HG03520 (cell line): Measurements from ENCODE around the gene CMIP.

Source experiments
- ATAC-seq: cut with Tn5 transposase; IDR thresholded peaks from one replicate; pipeline ENCODE4 v1.9.1; 2021; ENCODE audit warnings: mild to moderate bottlenecking, moderate library complexity; ENCODE audit not compliant: unreplicated experiment

CMIP gene

DNA sequence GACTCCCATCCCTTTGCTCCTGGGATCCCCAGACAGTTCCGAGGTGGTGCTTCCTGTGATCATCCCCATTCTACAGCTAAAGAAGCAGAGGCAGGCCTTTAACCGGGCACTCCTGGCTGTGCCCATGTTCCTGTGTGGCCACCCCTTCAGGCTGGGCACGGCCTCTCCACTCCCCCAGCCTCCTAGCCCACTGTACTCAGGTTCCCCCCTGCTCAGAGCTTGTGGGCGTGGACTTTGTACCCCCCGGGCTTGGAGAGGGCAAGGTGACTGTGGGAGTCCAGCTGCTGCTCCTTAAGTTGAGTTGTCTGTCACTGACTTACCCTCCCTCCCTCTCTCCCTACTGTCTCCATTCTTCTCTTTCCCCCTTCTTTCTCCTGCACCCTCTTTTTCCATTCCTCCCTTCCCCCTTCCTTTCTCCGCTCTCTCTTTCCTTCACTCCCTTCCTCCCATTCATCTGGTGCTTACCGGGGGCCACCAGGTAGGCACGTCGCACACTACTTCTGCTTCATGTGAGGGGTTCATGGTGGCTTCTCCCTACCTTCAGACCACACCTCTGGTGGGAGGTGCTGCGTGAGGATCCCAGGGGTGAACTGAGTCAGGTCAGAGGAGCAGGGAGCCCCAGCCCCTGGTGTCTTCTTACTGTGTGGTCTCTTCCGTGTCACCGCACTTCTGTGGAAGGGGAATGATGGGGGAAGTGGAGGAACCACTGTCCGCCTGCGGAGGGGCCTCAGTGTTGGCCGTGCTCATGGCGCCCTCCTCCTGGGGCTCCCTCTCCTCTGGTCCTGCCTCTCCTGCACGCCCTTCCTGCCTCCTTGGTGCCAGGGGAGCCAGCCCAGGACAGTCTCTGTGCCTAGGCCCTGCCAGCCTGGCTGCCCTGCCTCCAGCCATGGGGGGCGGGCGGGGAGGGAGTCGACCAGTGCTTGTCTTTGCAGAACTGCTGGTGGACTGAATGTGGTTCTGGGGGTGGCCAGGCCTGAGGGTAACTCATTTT lies 29.7 kb downstream of the CMIP start:
- no peak for ATAC-seq

DNA sequence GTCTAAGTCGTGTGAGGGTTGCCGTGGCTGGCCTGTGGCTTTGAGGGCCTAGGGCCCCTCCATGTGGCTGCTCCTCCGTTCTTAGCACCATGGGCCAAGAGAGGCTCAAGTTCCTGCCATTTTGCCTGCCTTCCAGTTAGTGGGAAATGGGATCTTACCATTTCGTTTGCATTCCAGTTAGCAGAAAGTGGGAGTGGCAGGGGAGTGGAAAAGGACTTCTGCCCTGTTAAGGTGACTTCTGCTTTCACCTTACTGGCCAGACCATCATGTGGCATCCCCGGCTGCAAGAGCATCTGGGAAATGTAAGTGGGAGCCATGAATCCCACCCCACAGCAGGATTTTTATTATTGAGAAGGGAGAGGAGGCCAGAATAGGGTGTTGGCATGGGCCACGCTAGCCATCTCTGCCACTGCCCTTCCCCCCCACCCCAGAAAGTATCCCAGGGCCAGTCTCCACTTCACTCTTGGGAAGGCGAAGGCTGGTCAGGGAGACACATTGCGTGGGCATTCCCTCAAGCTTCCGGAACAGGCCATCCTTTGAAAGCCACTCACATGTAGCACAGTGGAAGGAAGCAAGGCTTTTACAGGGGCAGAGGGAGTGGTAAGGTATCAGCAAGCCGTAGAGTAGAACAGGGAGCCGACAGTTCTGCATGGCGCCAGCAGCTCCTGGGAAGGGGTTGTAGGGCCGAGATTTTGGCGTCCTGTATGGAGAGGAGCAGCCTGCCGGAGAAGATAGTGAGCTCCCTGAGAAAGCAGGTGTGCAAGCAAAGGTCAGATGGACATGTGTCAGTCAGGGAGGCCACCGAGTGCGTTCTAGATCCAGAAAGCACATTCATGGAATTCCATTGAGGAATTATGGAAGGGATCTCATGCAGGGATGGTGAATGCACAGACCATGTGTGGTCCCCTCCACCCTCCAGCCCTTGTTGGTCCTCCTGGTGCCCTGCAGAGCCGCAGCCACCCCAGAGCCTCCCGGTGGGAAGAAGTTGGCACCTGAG lies 33.4 kb downstream of the CMIP start:
- ATAC-seq, result no peak

DNA sequence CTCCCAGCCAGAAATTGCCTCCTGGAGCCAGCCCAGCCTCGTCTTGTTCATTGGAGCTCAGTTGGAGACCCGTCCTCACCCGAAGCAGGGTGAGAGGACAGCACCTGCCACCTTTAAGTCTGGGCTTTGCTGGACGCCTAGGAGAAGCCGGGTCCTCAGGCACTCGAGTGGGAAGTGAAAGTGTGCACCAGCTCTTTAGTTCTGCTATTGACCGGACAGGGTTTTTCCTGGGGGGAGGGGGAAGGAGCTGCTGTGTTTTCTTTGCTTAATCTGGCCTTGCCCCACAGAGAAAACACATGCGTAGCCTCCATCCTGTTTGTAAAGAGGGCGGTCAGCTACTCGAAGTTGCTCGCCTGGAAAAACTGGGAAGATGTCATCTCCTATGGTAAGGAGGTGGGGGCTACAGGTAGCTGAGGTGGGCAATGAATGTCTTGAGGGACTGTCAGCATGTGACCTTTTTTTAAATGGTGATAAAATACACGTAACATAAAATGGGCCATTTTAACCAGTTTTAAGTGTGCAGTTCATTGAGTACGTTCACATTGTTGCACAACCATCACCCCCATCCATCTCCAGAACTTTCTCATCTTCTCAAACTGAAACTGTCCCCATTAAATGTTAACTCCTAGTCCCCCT lies 34.4 kb downstream of the CMIP start:
- ATAC-seq, result peak; percentile 35

DNA sequence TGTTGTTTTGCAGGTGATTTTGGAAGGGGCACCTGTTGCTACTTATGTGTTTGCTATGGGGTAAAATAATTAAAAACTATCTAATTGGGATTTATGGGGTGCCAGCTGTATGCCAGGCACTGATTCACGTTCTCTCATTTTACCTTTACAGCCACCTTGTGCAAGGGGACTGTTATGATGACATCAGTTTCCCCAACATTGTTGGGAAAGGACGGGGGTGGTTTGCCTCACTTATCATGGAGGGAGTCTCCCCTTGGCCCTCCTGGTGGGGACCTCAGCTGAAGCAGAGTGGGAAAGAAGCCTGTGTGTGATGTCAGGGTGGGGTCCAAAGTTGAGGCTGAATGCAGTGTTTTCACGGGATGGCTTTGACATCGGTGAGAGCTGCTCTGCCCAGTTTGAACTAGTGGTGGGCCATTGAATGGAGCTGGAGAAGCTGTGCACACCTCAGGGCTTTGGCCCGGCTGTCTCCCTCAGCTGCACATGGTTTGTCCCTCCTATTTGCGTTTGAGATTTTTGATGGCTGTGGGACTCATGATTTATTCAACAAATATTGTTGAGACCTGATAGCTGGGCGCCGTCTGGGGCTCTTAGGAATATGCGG lies 36.1 kb downstream of the CMIP start:
- ATAC-seq, result no peak

DNA sequence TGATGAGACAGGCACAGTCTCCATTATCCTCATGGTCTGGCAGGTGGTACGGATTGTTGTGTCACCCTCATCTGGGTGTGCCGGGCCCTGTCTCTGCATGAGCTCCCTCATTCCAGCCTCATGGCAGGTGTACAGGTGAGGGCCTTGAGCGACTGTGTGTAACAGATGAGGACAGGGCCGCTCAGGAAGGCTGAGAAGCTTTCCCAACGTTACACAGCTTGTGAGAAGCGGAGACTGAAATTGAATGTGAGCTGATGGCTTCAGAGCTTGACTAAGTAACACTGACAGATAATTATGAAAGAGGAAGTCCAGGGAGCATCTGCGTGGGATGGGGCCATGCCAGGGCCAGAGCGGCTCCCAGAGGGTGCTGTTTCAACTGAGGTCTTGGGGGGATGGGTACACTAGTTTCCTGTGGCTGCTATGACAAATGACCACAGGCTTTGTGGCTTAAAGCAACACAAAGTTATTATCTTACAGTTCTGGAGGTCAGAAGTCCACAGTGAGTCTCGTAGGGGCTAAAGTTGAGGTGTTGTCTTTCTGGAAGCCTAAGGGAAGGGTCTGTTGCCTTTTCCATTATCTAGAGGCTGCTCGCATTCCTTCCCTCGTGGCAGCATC lies 36.7 kb downstream of the CMIP start:
- peak; percentile 86 for ATAC-seq

DNA sequence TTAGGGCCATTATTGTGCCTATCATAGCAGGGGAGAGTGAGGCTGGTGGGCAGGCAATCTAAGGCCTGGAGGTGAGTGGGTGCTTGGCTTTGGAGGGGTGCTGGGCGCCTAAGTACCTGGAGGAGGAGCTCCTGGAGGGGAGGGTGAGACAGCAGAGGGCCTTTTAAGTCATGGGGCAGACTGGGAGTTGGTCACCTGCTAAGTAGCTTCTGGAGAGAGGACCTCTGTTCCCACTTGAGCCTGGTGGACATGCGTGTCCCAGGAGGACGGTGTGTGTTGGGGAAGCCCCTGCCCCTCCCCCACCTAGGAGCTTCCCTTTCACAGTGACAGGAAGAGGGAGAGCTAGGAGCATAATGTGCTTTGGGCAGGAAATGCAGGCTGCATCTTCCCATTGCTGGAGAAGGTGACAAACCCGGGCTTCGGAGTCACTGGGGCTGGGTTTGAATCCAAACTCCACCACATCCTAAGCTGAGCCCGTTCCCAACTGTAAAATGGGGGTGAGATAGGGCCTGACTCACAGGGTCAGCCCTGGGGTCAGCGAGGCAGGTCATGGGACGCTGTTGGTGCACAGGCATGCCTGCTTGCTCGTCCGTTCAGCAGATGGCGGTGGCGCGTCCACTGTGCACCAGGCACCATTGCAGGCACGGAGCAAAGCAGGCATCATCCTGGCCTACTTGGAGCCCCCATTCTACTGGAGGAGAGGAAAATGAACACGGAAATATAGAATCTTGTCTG lies 37.9 kb downstream of the CMIP start:
- no peak for ATAC-seq

DNA sequence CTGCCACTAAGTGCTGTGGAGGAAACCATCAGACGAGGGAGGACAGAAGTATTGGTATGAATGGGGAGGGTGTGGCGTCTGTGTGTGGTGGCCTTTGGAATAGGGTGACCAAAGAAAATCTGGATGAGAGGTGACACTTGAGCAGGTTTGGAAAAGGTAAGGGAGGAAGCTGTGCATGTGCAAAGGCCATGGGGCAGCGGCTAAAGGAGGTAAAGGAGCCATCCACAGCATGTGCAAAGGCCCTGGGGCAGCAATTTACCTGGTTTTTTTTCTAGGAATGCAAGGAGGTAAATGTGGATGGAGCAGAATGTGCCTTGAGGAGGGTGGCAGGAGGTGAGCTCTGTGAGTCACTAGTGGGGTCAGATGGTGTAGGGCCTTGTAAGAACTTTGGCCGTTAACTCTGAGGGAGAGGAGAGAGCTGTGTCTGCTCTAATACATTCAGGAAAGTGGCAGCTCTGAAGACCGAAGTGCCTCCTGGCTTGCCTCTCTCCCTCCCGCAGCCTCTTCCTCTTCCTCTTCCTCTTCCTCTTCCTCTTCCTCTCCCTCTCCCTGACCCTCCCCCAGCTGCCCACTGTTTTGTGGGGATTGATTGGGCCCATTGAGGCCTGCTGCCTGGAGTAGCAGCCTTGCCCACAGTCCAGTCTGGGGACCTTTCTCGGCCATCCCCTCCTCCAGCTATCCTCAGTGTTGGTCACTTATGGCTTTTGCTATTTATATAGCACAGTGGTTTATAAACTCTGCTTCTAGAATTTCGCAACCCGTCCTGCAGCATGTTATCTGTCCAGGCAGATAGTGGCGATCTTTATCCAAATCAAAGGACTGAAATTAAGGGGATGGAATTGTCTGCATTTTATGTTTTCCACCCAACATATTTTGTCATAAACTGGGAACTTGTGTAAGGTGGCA lies 38.7 kb downstream of the CMIP start:
- ATAC-seq, result no peak

DNA sequence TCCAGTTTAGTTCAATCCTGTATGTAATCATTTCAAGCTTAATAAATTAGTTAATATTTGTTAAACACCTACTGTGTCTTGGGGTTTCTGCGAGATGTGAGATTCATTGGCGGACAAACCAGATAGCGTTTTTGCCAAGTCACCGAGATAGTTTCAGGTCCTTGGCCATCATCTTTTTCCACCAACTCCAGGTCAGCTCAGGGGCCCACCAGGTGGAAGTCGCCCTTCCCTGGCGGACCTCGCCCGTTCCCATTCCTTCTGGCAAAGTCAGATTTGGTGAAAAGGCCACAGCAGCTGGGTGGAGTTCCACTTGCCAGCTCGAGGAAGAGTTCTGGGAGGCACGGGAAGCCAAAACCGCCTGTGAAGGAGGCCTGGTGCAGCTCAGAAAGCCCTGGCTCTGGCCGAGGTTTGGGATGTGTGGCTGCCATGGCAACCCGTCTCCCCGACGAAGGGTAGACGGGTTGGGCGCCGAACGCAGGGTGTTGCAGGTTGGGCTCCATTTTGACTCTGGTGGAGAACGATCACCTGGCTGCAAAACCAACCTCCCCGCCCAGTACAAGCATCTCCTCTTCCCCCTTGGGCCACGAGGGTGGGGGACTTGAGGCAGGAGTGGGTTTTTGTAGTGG lies 39.5 kb downstream of the CMIP start:
- ATAC-seq, result no peak

DNA sequence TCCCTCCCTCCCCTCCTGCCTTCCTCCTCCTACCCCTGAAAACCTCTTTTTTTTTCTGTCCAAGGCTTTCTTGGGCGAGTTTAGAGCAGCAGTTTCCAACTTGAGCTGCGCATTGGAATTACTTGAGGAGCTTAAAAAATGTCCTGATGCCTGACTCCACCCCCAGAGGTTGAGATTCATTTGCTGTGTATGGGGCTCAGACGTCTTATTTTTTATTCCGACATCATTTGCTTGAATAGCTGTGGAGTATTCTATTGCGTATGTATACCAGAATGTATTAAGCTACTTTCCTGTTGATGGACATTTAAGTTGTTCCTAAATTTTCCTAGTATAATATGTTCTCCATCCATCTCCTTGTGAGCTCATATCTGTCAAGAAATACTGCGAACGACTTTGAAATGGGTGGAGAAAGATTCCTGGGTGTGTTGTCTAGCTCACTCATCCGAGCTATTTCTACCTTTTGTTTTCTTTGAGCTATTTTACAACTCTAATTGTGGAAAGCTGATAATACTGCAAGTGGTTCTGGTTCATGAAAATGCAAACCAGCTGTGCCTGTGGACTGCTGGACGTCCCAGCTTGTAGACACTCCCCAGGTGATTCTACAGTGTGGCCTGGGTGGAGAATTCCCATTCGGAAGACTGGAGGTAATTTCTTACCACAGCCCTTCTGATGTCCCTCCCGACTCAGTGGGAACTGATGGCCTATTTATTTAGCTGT lies 40.5 kb downstream of the CMIP start:
- no peak for ATAC-seq

DNA sequence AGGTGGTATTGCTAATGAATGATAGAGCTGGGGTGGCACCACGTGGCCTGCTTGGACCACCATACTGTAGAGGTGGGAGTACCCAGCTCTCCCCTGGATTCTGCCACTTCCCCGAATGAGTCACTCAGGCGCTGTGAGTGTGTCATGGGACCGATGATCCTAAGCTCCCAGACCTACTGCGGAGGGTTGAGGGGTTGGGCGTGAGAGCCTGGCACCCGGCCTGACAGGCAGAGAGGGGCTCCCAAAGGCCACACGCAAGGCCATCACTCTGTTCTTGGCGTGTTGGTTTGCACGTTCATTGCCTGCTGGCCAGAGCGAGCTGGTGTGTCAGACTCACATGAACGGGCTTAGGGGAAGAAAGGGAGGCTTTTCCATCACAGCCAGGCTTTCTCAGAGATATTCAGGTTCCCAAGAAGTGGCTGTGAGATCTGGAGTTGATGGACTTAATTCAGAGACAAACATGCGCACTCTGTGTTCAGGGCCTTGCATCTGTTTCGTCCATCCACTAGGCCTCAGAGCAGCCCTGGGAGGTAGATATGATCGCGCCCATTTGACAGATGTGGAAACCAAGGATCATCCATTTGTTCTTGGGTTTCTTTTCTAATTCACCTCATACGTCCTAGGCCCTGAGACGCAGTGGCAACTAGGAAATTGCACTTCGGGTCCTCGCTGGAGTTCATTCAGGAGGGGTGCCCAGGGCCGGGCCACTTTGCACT lies 41.4 kb downstream of the CMIP start:
- ATAC-seq, result no peak

DNA sequence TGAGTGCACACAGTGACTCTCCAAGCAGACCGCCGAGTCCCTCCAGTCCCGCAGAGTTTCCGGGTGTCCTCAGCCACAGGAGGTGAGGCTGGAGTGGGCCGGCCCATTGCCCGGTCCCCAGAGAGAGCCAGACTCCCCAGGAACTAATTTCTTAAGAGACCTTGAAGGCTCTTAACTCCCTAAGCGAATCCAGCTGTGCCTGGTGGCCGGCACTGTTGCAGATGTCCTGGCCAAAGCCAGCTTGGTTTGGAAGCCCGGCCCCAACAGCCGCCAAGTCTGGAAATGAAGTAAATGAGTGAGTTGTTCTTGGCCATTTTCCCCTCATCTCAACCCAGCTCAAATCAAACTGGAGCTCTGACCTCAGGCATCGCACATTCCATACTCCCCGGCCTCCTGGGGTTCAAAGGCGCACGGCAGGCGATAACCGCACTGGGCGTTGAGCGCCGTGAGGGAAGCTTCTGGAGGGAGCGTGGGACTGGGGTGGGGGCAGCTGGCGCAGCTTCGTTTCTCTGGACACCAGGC lies 42.0 kb downstream of the CMIP start:
- no peak for ATAC-seq

DNA sequence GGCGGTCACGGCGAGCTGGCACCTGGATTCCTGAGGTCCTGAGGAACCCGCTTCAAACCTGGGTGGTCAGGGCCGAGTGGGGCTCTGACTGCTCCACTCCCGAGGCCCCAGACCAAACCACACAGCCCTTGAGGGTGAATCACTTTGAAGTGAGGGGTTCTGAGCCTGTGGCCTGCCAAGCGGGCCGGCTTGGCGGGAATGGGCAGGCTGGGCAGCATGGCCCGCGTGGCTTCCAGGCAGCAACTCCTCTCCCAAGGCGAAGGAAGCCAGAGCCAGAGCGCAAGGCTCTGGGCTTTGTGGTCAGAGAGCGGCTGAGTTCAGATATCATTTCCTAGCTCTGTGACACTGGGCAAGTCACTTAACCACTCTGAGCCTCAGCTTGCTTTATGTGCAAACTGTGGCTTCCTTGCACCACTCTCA lies 42.7 kb downstream of the CMIP start:
- ATAC-seq, result no peak

DNA sequence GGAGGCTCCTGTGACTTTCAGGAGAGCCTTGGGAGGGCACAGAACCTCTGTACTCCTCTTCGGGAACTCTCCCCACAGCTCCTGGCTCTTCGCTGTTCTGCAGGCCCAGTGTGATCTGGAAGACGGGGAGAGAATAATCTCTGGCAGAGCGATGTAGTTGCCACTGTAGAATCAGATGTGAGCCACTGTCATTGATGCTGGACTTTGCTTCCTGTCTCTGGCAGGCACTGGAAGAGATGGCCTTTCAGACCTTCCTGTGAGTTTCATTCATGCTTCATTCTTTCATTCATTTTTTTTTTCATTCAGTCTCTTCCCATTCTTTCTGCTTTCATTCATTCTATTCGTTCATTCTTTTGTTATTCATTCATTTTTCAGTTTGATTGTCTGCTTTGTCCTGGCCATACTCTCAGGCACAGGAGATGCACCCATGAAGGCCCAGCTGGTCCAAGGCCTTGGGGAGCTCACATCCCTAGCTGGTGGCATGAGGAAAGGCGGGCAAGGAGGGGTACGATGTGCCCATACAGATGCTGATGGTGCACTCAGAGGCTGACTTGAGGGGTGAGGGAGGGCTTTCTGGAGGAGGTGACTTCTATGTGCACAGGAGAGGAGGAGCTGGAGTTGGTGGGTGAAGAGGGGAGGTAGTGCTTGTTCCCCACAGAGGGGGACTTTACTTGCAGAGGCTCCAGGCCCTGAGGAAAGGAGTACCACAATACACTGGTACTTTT lies 44.2 kb downstream of the CMIP start:
- no peak for ATAC-seq

DNA sequence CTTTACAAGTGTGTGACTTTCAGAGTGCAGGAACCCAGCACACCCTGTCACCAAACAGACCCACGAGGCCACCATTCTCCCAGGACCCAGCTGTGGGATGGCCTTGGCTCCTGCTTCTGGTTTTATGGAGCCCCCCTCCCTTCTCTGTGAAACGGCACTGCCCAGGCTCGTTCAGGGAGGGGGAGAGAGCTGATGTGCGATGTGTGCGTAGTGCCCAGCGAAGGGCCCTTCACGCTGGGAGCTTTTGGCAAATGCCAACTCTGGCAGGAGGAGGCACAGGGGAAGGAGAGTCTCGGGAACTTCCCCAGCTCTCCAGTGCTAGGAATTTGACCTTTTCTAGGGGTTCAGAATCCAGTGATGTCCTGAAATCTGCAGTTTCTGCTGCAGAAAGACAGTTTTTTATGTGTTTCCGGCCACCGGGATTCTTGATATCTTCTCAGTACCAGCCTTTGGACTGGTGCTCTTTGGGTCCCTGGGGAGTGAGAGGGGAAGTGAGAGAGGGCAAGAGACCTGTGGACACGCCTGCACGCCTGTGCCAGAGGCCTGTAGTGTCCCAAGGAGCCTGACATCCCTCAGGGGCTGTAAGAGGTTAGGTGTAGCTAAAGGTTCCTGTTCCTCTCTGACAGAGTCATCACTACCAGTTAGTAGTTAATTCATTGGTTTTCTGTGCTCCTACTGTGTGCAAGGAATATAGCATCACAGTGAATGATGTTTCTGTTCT lies 45.1 kb downstream of the CMIP start:
- no peak for ATAC-seq

DNA sequence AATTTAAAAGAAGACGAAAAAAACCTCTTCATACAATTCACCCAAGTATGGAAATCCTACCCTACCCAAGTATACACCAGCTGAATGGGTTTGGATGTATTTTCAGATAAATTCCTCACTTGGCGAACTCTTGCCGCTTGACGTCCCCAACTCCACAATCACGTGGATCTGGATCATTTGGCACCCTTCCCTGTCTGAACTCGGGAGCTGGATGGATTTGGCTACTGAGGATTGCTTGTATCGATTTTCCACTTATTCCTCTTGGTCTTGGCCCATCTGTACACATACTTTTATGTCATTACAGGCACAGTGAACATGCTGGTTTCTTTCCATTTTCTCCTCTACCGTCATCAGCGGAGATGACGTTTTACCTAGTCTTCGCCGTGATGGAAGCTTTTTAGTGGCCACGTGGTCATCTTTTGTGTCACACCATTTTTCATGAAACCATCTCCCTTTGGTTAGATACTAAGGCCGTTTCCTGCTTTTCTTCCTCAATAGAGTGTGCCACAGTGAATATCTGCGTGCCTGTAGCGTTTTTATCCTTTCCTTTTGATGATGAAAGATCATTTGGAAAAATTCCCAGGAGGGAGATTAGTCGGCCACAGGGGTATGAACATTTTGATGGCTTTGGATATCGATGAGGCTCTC lies 47.1 kb downstream of the CMIP start:
- no peak for ATAC-seq
